ENCODE results near the gene PNMA6F. TPM values are rescaled to one million over a fixed set of nuclear protein-coding genes. Genes with fewer than 3 reads are reported as not detected.
A peak's percentile ranks its signal among the peaks of the same experiment; 100 is the strongest.

Gene PNMA6F
- total and polyA plus RNA-seq, 4 experiments from 2014 or later: not detected

GRCh38 chrX:153342762-153343558 is 21.4 kb upstream of the PNMA6F start:
- Histone ChIP-seq H3K4me1 (ENCODE audit: insufficient read depth, low read length) (peaks cover 36% of the 10 kb centered on the region), H3K27ac (ENCODE audit: low read depth, low read length) (no peak overlapping the region), H3K36me3 (ENCODE audit: insufficient read depth, low read length) (peaks cover 12% of the 10 kb centered on the region)

GRCh38 chrX:153340111-153340510 is 18.5 kb upstream of the PNMA6F start:
- peaks cover 6% of the 10 kb centered on the region for H3K36me3 ChIP-seq (ENCODE audit: insufficient read depth, low read length)
- no peak overlapping the region for H3K4me3 Mint-ChIP-seq
- no peak for DNase-seq
- no peak overlapping the region for H3K27ac Mint-ChIP-seq
- CTCF ChIA-PET (ENCODE audit: partially characterized antibody): no interaction called here
- POLR2A ChIA-PET (ENCODE audit: partially characterized antibody): no interaction called here
- peaks cover 24 to 39% of the 10 kb centered on the region in 2 donors for H3K36me3 Mint-ChIP-seq
- peaks cover 35 to 73% (median 60%) of the 10 kb centered on the region in 4 donors for H3K4me1 Mint-ChIP-seq
- H3K9me3 Mint-ChIP-seq: peaks cover 0 to 2% (median 0%) of the 10 kb centered on the region in 8 donors
- no peaks in the 10 kb centered on the region for H3K9me3 ChIP-seq (ENCODE audit: control insufficient read depth in 1 of 2, low read length in 2 of 2)
- peaks cover 64% of the 10 kb centered on the region for H3K4me1 ChIP-seq (ENCODE audit: insufficient read depth, low read length)
- H3K27me3 Mint-ChIP-seq: no peaks in the 10 kb centered on the region
- no peaks in the 10 kb centered on the region for H3K27me3 ChIP-seq (ENCODE audit: insufficient read depth, low read length)
- H3K27ac ChIP-seq (ENCODE audit: low read depth, low read length): no peak overlapping the region
- intact Hi-C loops (cut with micrococcal nuclease): no loop called here
- no peak overlapping the region for H3K4me3 ChIP-seq (ENCODE audit: low read length in 2 of 2)

More at GRCh38 chrX:153342762-153343558, 21.4 kb upstream of the PNMA6F start:
- CTCF ChIA-PET (ENCODE audit: partially characterized antibody): interaction anchor here (1.3 to 1.4 kb wide), 2 partner anchors 8 to 10 kb away, joined by 3 read pairs; no protein-coding TSS in a partner anchor
- Mint-ChIP-seq H3K9me3 (peaks cover 0 to 2% (median 0%) of the 10 kb centered on the region in 8 donors), H3K4me3 (peak overlapping the region in 2 of 8 donors; percentile 5 to 52), H3K4me1 (peaks cover 22 to 46% (median 40%) of the 10 kb centered on the region in 4 donors), H3K27me3 (no peaks in the 10 kb centered on the region), H3K36me3 (peaks cover 31 to 46% of the 10 kb centered on the region in 2 donors), H3K27ac (peak overlapping the region in 6 of 7 donors; percentile 15 to 87 (median 72))
- H3K27me3 ChIP-seq (ENCODE audit: insufficient read depth, low read length): no peaks in the 10 kb centered on the region
- intact Hi-C loops (cut with micrococcal nuclease): no loop called here
- POLR2A ChIA-PET (ENCODE audit: partially characterized antibody): no interaction called here
- DNase-seq: no peak
- H3K9me3 ChIP-seq (ENCODE audit: control insufficient read depth in 1 of 2, low read length in 2 of 2): no peaks in the 10 kb centered on the region
- H3K4me3 ChIP-seq (ENCODE audit: low read length in 2 of 2): no peak overlapping the region

GRCh38 chrX:153339662-153340061 is 18.1 kb upstream of the PNMA6F start:
- Histone ChIP-seq H3K4me1 (ENCODE audit: insufficient read depth, low read length) (peaks cover 67% of the 10 kb centered on the region), H3K27me3 (ENCODE audit: insufficient read depth, low read length) (no peaks in the 10 kb centered on the region), H3K27ac (ENCODE audit: low read depth, low read length) (no peak overlapping the region), H3K36me3 (ENCODE audit: insufficient read depth, low read length) (peaks cover 2% of the 10 kb centered on the region), H3K9me3 (ENCODE audit: control insufficient read depth in 1 of 2, low read length in 2 of 2) (no peaks in the 10 kb centered on the region), H3K4me3 (ENCODE audit: low read length in 2 of 2) (no peak overlapping the region)
- Mint-ChIP-seq H3K4me1 (peaks cover 37 to 77% (median 61%) of the 10 kb centered on the region in 4 donors), H3K27me3 (no peaks in the 10 kb centered on the region), H3K27ac (no peak overlapping the region), H3K4me3 (no peak overlapping the region), H3K36me3 (peaks cover 24 to 39% of the 10 kb centered on the region in 2 donors), H3K9me3 (peaks cover 0 to 2% (median 0%) of the 10 kb centered on the region in 8 donors)
- intact Hi-C loops (cut with micrococcal nuclease): loop anchor here (10.0 kb wide), 1 partner anchor 505 kb away; the partner anchor contains the start of genes CETN2 and NSDHL
- POLR2A ChIA-PET (ENCODE audit: partially characterized antibody): no interaction called here
- no peak for DNase-seq
- CTCF ChIA-PET (ENCODE audit: partially characterized antibody): no interaction called here

GRCh38 chrX:153338836-153339235 is 17.3 kb upstream of the PNMA6F start:
- POLR2A ChIA-PET (ENCODE audit: partially characterized antibody): no interaction called here
- no peak overlapping the region for H3K4me3 ChIP-seq (ENCODE audit: low read length in 2 of 2)
- intact Hi-C loops (cut with micrococcal nuclease): loop anchor here (10.0 kb wide), 1 partner anchor 504 kb away; the partner anchor contains the start of genes CETN2 and NSDHL
- H3K4me3 Mint-ChIP-seq: peak overlapping the region in 5 of 8 donors; percentile 11 to 63 (median 43)
- peak overlapping the region in 4 of 7 donors; percentile 15 to 84 (median 27) for H3K27ac Mint-ChIP-seq
- DNase-seq: no peak
- peaks cover 62% of the 10 kb centered on the region for H3K4me1 ChIP-seq (ENCODE audit: insufficient read depth, low read length)
- no peaks in the 10 kb centered on the region for H3K27me3 ChIP-seq (ENCODE audit: insufficient read depth, low read length)
- CTCF ChIA-PET (ENCODE audit: partially characterized antibody): no interaction called here
- peaks cover 0 to 2% (median 0%) of the 10 kb centered on the region in 8 donors for H3K9me3 Mint-ChIP-seq
- no peaks in the 10 kb centered on the region for H3K27me3 Mint-ChIP-seq
- H3K4me1 Mint-ChIP-seq: peaks cover 37 to 77% (median 57%) of the 10 kb centered on the region in 4 donors
- H3K36me3 ChIP-seq (ENCODE audit: insufficient read depth, low read length): no peaks in the 10 kb centered on the region
- H3K9me3 ChIP-seq (ENCODE audit: control insufficient read depth in 1 of 2, low read length in 2 of 2): no peaks in the 10 kb centered on the region
- H3K36me3 Mint-ChIP-seq: peaks cover 24 to 38% of the 10 kb centered on the region in 2 donors
- H3K27ac ChIP-seq (ENCODE audit: low read depth, low read length): no peak overlapping the region

- DNase-seq: no peak
- H3K9me3 Mint-ChIP-seq: peaks cover 0 to 2% (median 0%) of the 10 kb centered on the region in 8 donors
- Histone ChIP-seq H3K9me3 (ENCODE audit: control insufficient read depth in 1 of 2, low read length in 2 of 2) (no peaks in the 10 kb centered on the region), H3K27me3 (ENCODE audit: insufficient read depth, low read length) (no peaks in the 10 kb centered on the region), H3K36me3 (ENCODE audit: insufficient read depth, low read length) (no peaks in the 10 kb centered on the region), H3K27ac (ENCODE audit: low read depth, low read length) (no peak overlapping the region), H3K4me1 (ENCODE audit: insufficient read depth, low read length) (peaks cover 47% of the 10 kb centered on the region), H3K4me3 (ENCODE audit: low read length in 2 of 2) (no peak overlapping the region)
- peak overlapping the region in 1 of 7 donors; percentile 37 for H3K27ac Mint-ChIP-seq
- peaks cover 20 to 27% of the 10 kb centered on the region in 2 donors for H3K36me3 Mint-ChIP-seq
- CTCF ChIA-PET (ENCODE audit: partially characterized antibody): no interaction called here
- H3K27me3 Mint-ChIP-seq: no peaks in the 10 kb centered on the region
- peak overlapping the region in 1 of 8 donors; percentile 64 for H3K4me3 Mint-ChIP-seq
- intact Hi-C loops (cut with micrococcal nuclease): loop anchor here (10.0 kb wide), 1 partner anchor 502 kb away; the partner anchor contains the start of genes CETN2 and NSDHL
- peaks cover 36 to 63% (median 43%) of the 10 kb centered on the region in 4 donors for H3K4me1 Mint-ChIP-seq
- POLR2A ChIA-PET (ENCODE audit: partially characterized antibody): no interaction called here
These were observed 15.4 kb upstream of the PNMA6F start for GRCh38 chrX:153336988-153337387.

- peak overlapping the region; percentile 47 to 88 (median 79) for H3K4me3 Mint-ChIP-seq
- intact Hi-C loops (cut with micrococcal nuclease): loop anchor here (10.0 kb wide), 1 partner anchor 502 kb away; the partner anchor contains the start of genes CETN2 and NSDHL
- no peaks in the 10 kb centered on the region for H3K9me3 ChIP-seq (ENCODE audit: control insufficient read depth in 1 of 2, low read length in 2 of 2)
- peak overlapping the region in 6 of 7 donors; percentile 2 to 77 (median 22) for H3K27ac Mint-ChIP-seq
- peaks cover 36 to 59% (median 38%) of the 10 kb centered on the region in 4 donors for H3K4me1 Mint-ChIP-seq
- CTCF ChIA-PET (ENCODE audit: partially characterized antibody): no interaction called here
- peaks cover 0 to 2% (median 0%) of the 10 kb centered on the region in 8 donors for H3K9me3 Mint-ChIP-seq
- peaks cover 47% of the 10 kb centered on the region for H3K4me1 ChIP-seq (ENCODE audit: insufficient read depth, low read length)
- H3K36me3 Mint-ChIP-seq: peaks cover 15 to 21% of the 10 kb centered on the region in 2 donors
- H3K27ac ChIP-seq (ENCODE audit: low read depth, low read length): peak overlapping the region; percentile 6
- POLR2A ChIA-PET (ENCODE audit: partially characterized antibody): no interaction called here
- no peaks in the 10 kb centered on the region for H3K36me3 ChIP-seq (ENCODE audit: insufficient read depth, low read length)
- no peaks in the 10 kb centered on the region for H3K27me3 ChIP-seq (ENCODE audit: insufficient read depth, low read length)
- H3K27me3 Mint-ChIP-seq: no peaks in the 10 kb centered on the region
- no peak for DNase-seq
- no peak overlapping the region for H3K4me3 ChIP-seq (ENCODE audit: low read length in 2 of 2)
These were observed 14.7 kb upstream of the PNMA6F start for GRCh38 chrX:153336121-153336894.
